ENCODE data around the gene EFNA5. TPM values are rescaled to one million over a fixed set of nuclear protein-coding genes. Genes with fewer than 3 reads are reported as not detected.

Gene EFNA5
- 3.2 and 6.5 TPM in 2 replicates for total RNA-seq

- DNase-seq (ENCODE audit: low read depth) = peak; percentile 44
- peak within 1 kb of the TSS; percentile 59 for H3K4me3 ChIP-seq (ENCODE audit: low read depth, low read length)
- TF ChIP-seq CTCF (IDR thresholded peaks at IDR 0.05; ENCODE audit: insufficient read depth, low read depth, low read length) = no peak
Observed at GRCh38 chr5:107670932-107671741, at the start of gene EFNA5. Gene EFNA5 (minus strand): TSS chr5:107670937.

- TF ChIP-seq CTCF (IDR thresholded peaks at IDR 0.05; ENCODE audit: insufficient read depth, low read depth, low read length) = no peak
- no peak for DNase-seq (ENCODE audit: low read depth)
- no peak overlapping the region for H3K4me3 ChIP-seq (ENCODE audit: low read depth, low read length)
Observed at GRCh38 chr5:107719034-107719606, 48.4 kb upstream of the EFNA5 start.

DNA sequence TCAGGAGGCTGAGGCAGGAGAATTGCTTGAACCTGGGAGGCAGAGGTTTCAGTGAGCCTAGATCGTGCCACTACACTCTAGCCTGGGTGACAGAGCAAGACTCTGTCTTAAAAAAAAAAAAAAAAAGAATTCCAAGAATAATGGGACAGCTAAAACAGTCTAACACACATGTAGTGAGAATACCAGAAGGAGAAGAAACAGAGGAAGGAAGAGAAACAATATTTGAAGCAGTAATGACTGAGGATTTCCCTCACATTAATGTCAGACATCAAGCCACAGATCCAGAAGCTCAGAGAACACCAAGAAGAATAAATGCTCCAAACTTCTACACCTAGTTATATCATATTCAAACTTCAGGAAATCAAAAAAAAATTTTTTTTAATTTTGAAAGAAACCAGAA, 47.1 kb upstream of the EFNA5 start:
- no peak for DNase-seq (ENCODE audit: low read depth)
- TF ChIP-seq CTCF (IDR thresholded peaks at IDR 0.05; ENCODE audit: insufficient read depth, low read depth, low read length) = no peak
- no peak overlapping the region for H3K4me3 ChIP-seq (ENCODE audit: low read depth, low read length)

DNA sequence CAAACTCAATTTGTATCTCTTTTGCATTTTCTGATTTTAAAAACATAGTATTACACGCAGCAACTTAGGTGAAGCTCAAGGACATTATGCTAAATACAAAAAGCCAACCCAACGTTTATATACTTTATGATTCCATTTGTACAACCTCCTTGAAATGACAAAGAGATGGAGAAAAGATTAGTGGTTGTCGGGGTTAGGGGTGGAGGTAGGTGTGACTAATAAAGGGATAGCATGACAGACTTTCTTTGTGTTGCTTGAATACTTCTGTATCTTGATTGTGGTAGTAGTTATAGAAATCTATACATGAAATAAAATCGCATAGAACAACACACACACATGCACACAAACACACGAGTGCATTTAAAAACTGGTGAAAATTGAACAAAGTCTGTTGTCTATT, 42.5 kb upstream of the EFNA5 start:
- TF ChIP-seq CTCF (IDR thresholded peaks at IDR 0.05; ENCODE audit: insufficient read depth, low read depth, low read length) = no peak
- DNase-seq (ENCODE audit: low read depth) = no peak
- H3K4me3 ChIP-seq (ENCODE audit: low read depth, low read length) = no peak overlapping the region

DNA sequence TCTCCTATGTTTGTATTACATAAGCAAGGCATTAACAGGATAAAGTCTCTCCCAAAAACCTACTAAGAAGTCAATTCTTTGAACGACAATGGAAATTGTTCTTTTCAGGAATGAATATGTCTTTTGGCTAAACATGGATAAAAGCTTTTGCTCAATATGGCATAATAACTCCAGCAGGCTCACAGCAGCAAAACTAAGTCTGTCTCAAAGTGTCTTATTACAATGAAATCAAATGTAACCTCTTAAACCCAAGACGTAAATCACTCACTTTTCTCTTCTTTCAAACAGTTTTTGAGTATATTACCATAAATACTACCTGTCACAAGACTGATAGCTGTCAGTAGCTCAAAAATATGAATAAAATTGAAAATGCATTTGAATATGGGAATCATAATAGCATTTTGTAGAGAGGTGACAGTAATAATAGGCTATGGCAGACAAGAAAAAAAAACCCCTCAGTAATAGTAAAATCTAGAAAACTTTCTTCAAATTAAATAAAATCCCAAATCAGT, 41.7 kb upstream of the EFNA5 start:
- TF ChIP-seq CTCF (IDR thresholded peaks at IDR 0.05; ENCODE audit: insufficient read depth, low read depth, low read length) = no peak
- H3K4me3 ChIP-seq (ENCODE audit: low read depth, low read length) = no peak overlapping the region
- DNase-seq (ENCODE audit: low read depth) = no peak

DNA sequence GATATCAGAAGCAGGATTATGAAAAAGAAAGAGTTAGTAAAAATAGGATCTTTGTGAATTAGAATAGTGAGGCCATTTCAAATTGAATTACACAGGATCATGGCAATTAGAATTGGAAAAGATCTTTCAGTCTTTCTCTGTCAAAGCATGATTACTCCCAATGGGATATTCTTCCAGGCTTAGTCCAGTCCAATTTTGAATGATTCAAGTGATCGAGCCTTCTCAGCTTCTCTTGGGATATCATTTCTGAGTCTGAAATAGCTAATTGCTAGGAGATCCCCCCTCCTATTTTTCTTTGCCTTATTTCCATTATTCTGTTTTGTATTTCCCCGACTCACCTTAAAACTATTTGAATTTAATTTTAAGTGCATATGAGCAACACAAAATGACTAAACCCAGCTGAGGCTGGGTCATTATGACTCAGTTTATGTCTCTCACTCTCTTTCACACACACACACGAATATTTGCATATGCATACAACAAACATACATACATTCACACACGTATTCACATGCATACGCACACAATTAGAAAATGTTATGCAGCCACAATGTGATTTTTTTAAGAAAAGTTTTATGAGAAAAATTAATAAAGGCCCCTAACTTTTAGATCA, 34.8 kb upstream of the EFNA5 start:
- DNase-seq (ENCODE audit: low read depth) = no peak
- TF ChIP-seq CTCF (IDR thresholded peaks at IDR 0.05; ENCODE audit: insufficient read depth, low read depth, low read length) = no peak
- H3K4me3 ChIP-seq (ENCODE audit: low read depth, low read length) = no peak overlapping the region
